Transverse colon (tissue), 4 donors: Measurements from ENCODE around the gene RSPO3. TPM values are rescaled to one million over a fixed set of nuclear protein-coding genes. Genes with fewer than 3 reads are reported as not detected.
"Not testable (repeated sequence)": the region's sequence is repeated elsewhere in the genome, so short reads cannot be mapped to it uniquely, and the experiment has no call there.

ENCODE experiments used
- DNase-seq: peaks from one replicate; pipeline ENCODE4 v3.0.0-alpha.2; 2019
- H3K27ac ChIP-seq, 4 donors: fragments of 200-600 bp; sonication (generic); 2 replicates each; pipeline ENCODE4 v1.5.1; 2016 to 2018; ENCODE audit warnings: inconsistent platforms in 4 of 4
- H3K27me3 ChIP-seq: fragments of 200-600 bp; sonication (generic); 2 replicates; pipeline ENCODE4 v1.5.1; 2017; ENCODE audit warnings: inconsistent platforms
- H3K36me3 ChIP-seq, 4 donors: fragments of 200-600 bp; sonication (generic); 2 replicates each; pipeline ENCODE4 v1.5.1; 2017 to 2019; ENCODE audit warnings: inconsistent platforms in 4 of 4
- H3K4me1 ChIP-seq, 4 donors: fragments of 200-600 bp; sonication (generic); 2 replicates each; pipeline ENCODE4 v1.5.1; 2017 to 2020; ENCODE audit warnings: inconsistent platforms in 4 of 4
- H3K4me3 ChIP-seq, 4 donors: fragments of 200-600 bp; sonication (generic); 1 replicate in 1 of 4; 2 replicates in 3 of 4; pipeline versions ENCODE4 v1.5.1 to v1.6.1; 2017 to 2019; ENCODE audit warnings: inconsistent platforms in 4 of 4
- H3K9me3 ChIP-seq, 2 donors: fragments of 200-600 bp; sonication (generic); 2 replicates each; pipeline ENCODE4 v1.5.1; 2017 to 2019; ENCODE audit warnings: inconsistent platforms in 2 of 2
- CTCF ChIP-seq, 5 experiments: fragments of 200-600 bp in 3 of 5; fragments of 450-650 bp in 2 of 5; sonication (generic) in 3 of 5; IDR thresholded peaks; 1 replicate in 2 of 5; 2 replicates in 3 of 5; pipeline ENCODE4 v1.5.1; 2016 to 2017; ENCODE audit warnings: antibody characterized with exemption in 5 of 5, inconsistent platforms in 3 of 5, mild to moderate bottlenecking in 2 of 5, moderate library complexity in 1 of 5
- EP300 ChIP-seq: sonication (generic); formaldehyde crosslinking; IDR thresholded peaks from one replicate; pipeline ENCODE4 v1.6.1; 2017; ENCODE audit warnings: antibody characterized with exemption, low read depth
- POLR2A ChIP-seq: fragments of 450-650 bp; IDR thresholded peaks from one replicate; pipeline ENCODE4 v1.6.1; 2016; ENCODE audit warnings: antibody characterized with exemption, mild to moderate bottlenecking, moderate library complexity
- POLR2AphosphoS5 ChIP-seq, 3 donors: sonication (generic); formaldehyde crosslinking; IDR thresholded peaks; one replicate each; pipeline ENCODE4 v1.6.1; 2016; ENCODE audit warnings: antibody characterized with exemption in 3 of 3
- WGBS, 2 donors: methylation state at CpG; one replicate each; pipeline ENCODE4 v1.1.5; 2018; ENCODE audit warnings: low coverage in 1 of 2; 5-methylcytosine and 5-hydroxymethylcytosine counted together
- in situ Hi-C, 4 donors: fragments of 200-750 bp; cut with MboI; loops; one replicate each; pipeline versions ENCODE4 v1.15.0 to v1.15.1; 2017; ENCODE audit warnings: low sequenced_read_pairs in 3 of 4, low pct_ligation_motif_present in 1 of 4, low pct_unique_long_range_greater_than_20kb in 1 of 4
- intact Hi-C: fragments of 100-400 bp; cut with DNase I; formaldehyde crosslinking; loops from one replicate; pipeline ENCODE4 v1.15.1; 2023; ENCODE audit warnings: low total_unique reads
- total RNA-seq, 4 donors: library from RNA; depleted of rRNA; stranded (reverse); fragments of >200 nt; gene quantifications; one replicate each; pipeline ENCODE4 v1.1.0, GENCODE V29; 2016

RSPO3 gene
- total RNA-seq, 4 donors from 2014 or later: 0.80 to 5.2 (median 2.7) TPM

DNA sequence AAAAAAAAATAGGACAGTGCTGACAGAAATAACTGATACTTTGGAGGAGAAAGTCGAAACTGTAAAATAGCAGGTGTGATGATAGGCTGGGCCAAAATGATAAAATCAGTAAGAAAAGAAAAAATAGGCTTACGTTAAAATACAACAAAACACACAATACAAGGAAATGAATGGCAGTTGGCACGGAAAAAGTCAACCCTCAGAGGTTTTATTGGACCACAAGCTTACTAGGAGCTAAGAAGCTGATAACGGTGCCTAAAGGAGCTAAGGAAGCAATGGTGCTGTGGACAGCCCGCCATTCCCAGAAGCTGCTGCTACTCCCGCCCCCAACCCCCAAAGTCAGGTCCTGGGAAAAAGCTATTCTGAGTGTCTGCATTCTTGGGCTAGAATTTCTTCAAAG is 92.3 kb downstream of the RSPO3 start:
- Histone ChIP-seq H3K36me3 (no peaks in the 10 kb centered on the region), H3K27ac (no peak overlapping the region), H3K9me3 (no peaks in the 10 kb centered on the region), H3K4me3 (no peak overlapping the region), H3K4me1 (no peaks in the 10 kb centered on the region), H3K27me3 (no peaks in the 10 kb centered on the region)
- intact Hi-C loops (no loop called here), in situ Hi-C loops (no loop called here)
- no peak for TF ChIP-seq CTCF (IDR thresholded peaks at IDR 0.05)
- no peak for TF ChIP-seq POLR2A
- TF ChIP-seq POLR2AphosphoS5 (IDR thresholded peaks at IDR 0.05): no peak
- TF ChIP-seq EP300: no peak
- 50 to 70% methylated on average over 3 to 6 of the region's 6 CpGs for WGBS, 2 donors
- no peak for DNase-seq

DNA sequence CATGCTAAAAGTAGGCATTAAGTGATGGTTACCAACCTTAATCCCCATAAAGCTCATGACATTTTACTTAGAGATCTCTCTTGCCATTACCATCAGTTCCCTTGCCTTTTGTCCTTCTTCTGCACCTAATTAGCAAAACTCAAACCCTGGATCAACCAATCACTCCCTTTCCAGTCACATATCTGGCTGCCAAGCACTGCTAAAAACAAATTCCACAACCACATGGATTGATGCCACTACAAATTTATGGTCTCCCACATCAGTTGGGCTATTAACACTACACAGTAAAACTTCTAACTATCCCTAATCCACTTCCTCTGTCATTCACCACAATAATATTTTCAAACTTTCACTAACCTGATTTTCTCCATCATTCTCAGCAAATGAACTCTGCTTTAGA is 93.9 kb downstream of the RSPO3 start:
- Histone ChIP-seq H3K4me3 (no peak overlapping the region), H3K9me3 (no peaks in the 10 kb centered on the region), H3K36me3 (no peaks in the 10 kb centered on the region), H3K27me3 (no peaks in the 10 kb centered on the region), H3K27ac (no peak overlapping the region), H3K4me1 (no peaks in the 10 kb centered on the region)
- no peak for DNase-seq
- intact Hi-C loops (no loop called here), in situ Hi-C loops (no loop called here)
- TF ChIP-seq POLR2AphosphoS5 (IDR thresholded peaks at IDR 0.05): no peak
- TF ChIP-seq CTCF (IDR thresholded peaks at IDR 0.05): no peak
- no peak for TF ChIP-seq EP300
- TF ChIP-seq POLR2A: no peak

- WGBS, 2 donors: 89 to 95% methylated on average over 11 to 13 of the region's 13 CpGs
- H3K27me3 ChIP-seq, DNase-seq, H3K36me3 ChIP-seq, in situ Hi-C loops, H3K9me3 ChIP-seq, H3K4me1 ChIP-seq, H3K4me3 ChIP-seq, H3K27ac ChIP-seq, intact Hi-C loops: not testable (repeated sequence)
These were observed 95.6 kb downstream of the RSPO3 start for GRCh38 chr6:127214032-127214431.

- H3K27me3 ChIP-seq, DNase-seq, H3K36me3 ChIP-seq, H3K4me1 ChIP-seq, H3K4me3 ChIP-seq, H3K27ac ChIP-seq, intact Hi-C loops, in situ Hi-C loops, H3K9me3 ChIP-seq: not testable (repeated sequence)
- 93% methylated on average over 25 of the region's 31 CpGs; no CpG with 5 or more reads in 1 of the 2 donors for WGBS, 2 donors
These were observed 96.1 kb downstream of the RSPO3 start for GRCh38 chr6:127214531-127214930.

DNA sequence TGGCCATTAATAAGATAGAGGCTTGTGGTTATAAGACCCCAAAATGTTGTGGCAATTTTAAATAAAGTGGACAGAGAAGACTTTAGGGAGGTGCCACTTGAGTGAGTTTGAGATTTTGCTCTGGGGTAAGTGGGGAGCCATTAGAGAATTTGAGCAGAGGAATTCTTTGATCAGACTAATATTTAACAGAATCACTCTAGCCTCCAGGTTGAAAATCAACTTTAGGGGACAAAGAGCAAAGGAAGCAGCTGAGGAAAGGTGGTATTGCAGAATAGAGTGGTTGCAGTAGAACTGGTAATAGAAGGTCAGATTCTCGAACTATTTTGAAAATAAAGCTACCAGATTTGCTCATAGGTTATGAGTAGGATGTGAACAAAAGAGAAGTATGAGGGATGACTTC is 97.5 kb downstream of the RSPO3 start:
- 53 to 67% methylated on average over 1 of the region's 1 CpG for whole genome bisulfite sequencing, 2 donors
- no peaks in the 10 kb centered on the region for H3K9me3 ChIP-seq
- in situ Hi-C loops: no loop called here
- DNase-seq: no peak
- H3K4me3 ChIP-seq: no peak overlapping the region
- TF ChIP-seq CTCF (IDR thresholded peaks at IDR 0.05) (no peak), EP300 (no peak), POLR2AphosphoS5 (IDR thresholded peaks at IDR 0.05) (no peak), POLR2A (no peak)
- no peak overlapping the region for H3K27ac ChIP-seq
- intact Hi-C loops: no loop called here
- H3K4me1 ChIP-seq: no peaks in the 10 kb centered on the region
- H3K36me3 ChIP-seq: no peaks in the 10 kb centered on the region
- no peaks in the 10 kb centered on the region for H3K27me3 ChIP-seq
